GM12891 (cell line): ENCODE results near the gene SOSTDC1.
"Not testable (repeated sequence)": the region's sequence is repeated elsewhere in the genome, so short reads cannot be mapped to it uniquely, and the experiment has no call there.

Experiments used
- DNase-seq: peaks from one replicate; pipeline ENCODE4 v3.0.0; 2011; ENCODE audit warnings: low spot score; ENCODE audit not compliant: insufficient read length
- FAIRE-seq: peaks from 2 replicates; lab custom pipeline; 2011; peaks lifted over from hg19 to GRCh38; lab: Jason Lieb, UNC
- PAX5 ChIP-seq: IDR thresholded peaks from 2 replicates; pipeline ENCODE4 v1.6.1; 2011; ENCODE audit warnings: low read length, moderate library complexity, mild to moderate bottlenecking; ENCODE audit not compliant: insufficient read depth, severe bottlenecking
- POLR2A ChIP-seq: IDR thresholded peaks from 2 replicates; pipeline ENCODE4 v1.6.1; 2011; ENCODE audit warnings: low read depth, low read length, control low read depth
- POLR2AphosphoS5 ChIP-seq: IDR thresholded peaks from 2 replicates; pipeline ENCODE4 v1.6.1; 2011; ENCODE audit warnings: low read depth, low read length, control low read depth
- POU2F2 ChIP-seq: IDR thresholded peaks from 2 replicates; pipeline ENCODE4 v1.6.1; 2011; ENCODE audit warnings: low read depth, mild to moderate bottlenecking, control low read depth, low read length, moderate library complexity
- SPI1 ChIP-seq: IDR thresholded peaks from 2 replicates; pipeline ENCODE4 v1.6.1; 2011; ENCODE audit warnings: low read depth, low read length, control low read depth
- TAF1 ChIP-seq: IDR thresholded peaks from 2 replicates; pipeline ENCODE4 v1.6.1; 2011; ENCODE audit warnings: low read depth, low read length, control low read depth

The SOSTDC1 gene

GRCh38 chr7:16463949-16464715 is 1.4 kb downstream of the SOSTDC1 start:
- FAIRE-seq, result no peak
- no peak for DNase-seq
- no peak for TF ChIP-seq POLR2AphosphoS5
- no peak for TF ChIP-seq POLR2A
- TF ChIP-seq SPI1, result no peak

DNA sequence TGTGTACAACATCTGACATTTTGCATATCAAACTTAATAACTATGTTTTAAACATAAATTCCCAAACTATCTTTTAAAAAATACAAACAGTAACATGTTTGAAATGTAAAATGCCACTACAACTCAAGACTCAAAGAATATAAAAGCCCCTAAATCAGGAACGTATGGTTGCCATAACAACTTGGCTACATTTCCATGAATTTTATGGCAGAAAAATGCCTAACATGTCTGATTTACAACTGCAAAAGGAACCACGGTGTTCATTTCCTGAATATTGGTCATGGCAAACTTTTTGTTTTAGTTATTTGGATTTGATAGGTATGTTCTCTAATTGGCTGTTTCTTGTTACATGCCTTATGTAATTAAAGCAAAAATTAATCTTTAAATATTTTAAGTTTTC is 2.0 kb downstream of the SOSTDC1 start:
- DNase-seq, result no peak

GRCh38 chr7:16462431-16462889 is 3.1 kb downstream of the SOSTDC1 start:
- FAIRE-seq, result no peak
- no peak for TF ChIP-seq POLR2A
- no peak for TF ChIP-seq PAX5
- no peak for TF ChIP-seq SPI1
- TF ChIP-seq POU2F2, result no peak
- no peak for TF ChIP-seq TAF1
- no peak for TF ChIP-seq POLR2AphosphoS5
- no peak for DNase-seq

More for the DNA sequence above, 2.0 kb downstream of the SOSTDC1 start:
- no peak for FAIRE-seq
- TF ChIP-seq POLR2AphosphoS5 (no peak), PAX5 (no peak), POLR2A (no peak), TAF1 (no peak), POU2F2 (no peak), SPI1 (no peak)

DNA sequence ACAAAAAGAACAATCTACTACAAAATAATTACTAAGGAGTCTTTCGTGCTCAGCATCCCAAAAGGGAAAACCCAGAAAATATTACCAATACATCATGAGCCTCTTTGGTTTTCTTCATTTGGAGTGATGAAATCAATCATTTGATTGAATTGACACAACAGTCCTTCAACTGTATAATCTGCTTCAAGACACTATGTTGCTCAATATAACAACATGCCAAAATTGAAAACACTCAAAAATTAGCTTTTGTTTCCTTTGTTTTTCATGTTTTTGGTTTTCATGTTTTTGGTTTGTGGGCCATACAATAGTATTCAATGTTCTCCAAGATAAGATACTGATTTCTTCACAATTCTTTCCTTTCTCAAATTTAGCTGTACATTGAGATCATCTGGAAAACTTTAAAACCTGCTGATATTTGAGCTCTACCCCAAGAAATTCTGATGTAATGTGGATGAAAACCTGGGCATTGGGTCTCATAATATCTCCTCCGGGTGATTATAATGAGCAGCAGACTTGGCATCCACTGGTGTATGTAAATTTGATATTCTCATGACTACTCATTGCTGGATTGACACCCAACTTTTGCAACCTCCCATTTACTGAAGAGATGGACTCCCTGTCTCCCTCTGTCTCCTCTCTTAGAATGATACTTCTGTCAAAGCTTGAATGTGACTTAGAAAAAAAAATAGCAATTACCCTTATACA is 4.6 kb downstream of the SOSTDC1 start:
- FAIRE-seq (no peak), DNase-seq (no peak)
- no peak for TF ChIP-seq POU2F2
- TF ChIP-seq TAF1, result no peak
- no peak for TF ChIP-seq SPI1
- TF ChIP-seq POLR2AphosphoS5, result no peak
- no peak for TF ChIP-seq PAX5
- TF ChIP-seq POLR2A, result no peak

- FAIRE-seq, result not testable (repeated sequence)
Observed at GRCh38 chr7:16456303-16456702, 9.2 kb downstream of the SOSTDC1 start.

GRCh38 chr7:16455591-16455990 is 9.9 kb downstream of the SOSTDC1 start:
- no peak for FAIRE-seq
- DNase-seq, result no peak
- TF ChIP-seq POLR2A, result no peak
- TF ChIP-seq POLR2AphosphoS5, result no peak
- TF ChIP-seq TAF1, result no peak
- TF ChIP-seq PAX5, result no peak
- TF ChIP-seq SPI1, result no peak
- TF ChIP-seq POU2F2, result no peak

More at GRCh38 chr7:16456303-16456702, 9.2 kb downstream of the SOSTDC1 start:
- not testable (repeated sequence) for DNase-seq

GRCh38 chr7:16450366-16450765 is 15.2 kb downstream of the SOSTDC1 start:
- TF ChIP-seq PAX5 (no peak), POU2F2 (no peak), POLR2AphosphoS5 (no peak), TAF1 (no peak), POLR2A (no peak), SPI1 (no peak)
- DNase-seq (no peak), FAIRE-seq (no peak)

- FAIRE-seq, result no peak
- no peak for TF ChIP-seq POLR2AphosphoS5
- TF ChIP-seq POU2F2, result no peak
- no peak for TF ChIP-seq TAF1
- no peak for TF ChIP-seq SPI1
- no peak for TF ChIP-seq PAX5
- no peak for TF ChIP-seq POLR2A
- DNase-seq, result no peak
Observed at GRCh38 chr7:16447876-16448275, 17.7 kb downstream of the SOSTDC1 start.

DNA sequence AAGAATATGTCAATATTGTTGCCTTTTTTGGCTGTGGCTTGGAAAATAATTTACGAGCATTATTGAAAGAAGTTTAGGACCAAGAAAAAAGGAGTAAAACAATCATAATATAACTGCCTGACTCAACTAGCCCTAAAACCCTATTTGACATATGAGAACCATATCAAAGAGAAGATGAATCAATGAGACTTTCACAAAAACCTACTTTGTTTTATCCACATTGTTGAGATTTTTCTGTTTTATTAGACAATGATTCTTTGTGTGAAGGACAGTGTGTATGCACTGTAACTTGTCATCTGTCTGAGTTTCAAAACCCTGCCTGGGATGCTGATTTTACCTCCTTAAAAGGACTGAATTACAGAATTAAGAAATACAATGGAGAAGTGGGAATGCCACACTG is 19.0 kb downstream of the SOSTDC1 start:
- no peak for FAIRE-seq
- TF ChIP-seq POLR2AphosphoS5 (no peak), POLR2A (no peak), SPI1 (no peak), POU2F2 (no peak), TAF1 (no peak), PAX5 (no peak)
- DNase-seq, result no peak

DNA sequence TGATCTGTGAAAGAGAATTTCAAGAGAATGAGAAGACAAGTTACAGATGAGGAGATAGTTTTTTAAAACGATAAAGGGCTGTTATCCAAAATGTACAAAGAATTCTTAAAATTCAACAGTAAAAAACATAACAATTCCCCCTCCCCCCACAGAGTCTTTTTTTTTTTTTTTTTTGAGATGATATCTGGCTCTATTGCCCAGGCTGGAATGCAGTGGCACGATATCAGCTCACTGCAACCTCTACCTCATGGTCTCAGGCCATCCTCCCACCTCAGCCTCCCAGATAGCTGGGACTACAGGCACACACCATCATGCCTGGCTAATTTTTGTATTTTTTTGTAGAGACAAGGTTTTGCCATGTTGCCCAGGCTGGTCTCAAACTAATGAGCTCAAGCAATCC is 21.7 kb downstream of the SOSTDC1 start:
- not testable (repeated sequence) for FAIRE-seq, DNase-seq

DNA sequence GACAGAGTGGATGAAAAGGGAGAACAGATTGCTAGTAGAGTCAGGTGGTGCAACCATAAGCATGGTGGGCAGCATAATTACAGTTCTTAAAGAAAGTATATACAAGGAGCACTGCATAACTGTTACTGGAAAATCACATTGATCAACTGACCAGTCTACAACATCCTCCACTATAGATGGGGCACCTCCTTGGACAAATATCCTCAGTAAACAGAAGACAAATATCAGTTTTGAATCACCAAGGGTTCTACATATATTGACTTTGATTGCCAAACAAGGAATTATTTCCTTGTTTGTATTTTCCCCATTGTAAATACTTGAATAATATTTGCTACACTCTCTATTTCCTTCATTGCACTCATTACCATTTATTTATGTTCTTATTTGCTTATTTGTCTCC is 26.6 kb downstream of the SOSTDC1 start:
- TF ChIP-seq POLR2AphosphoS5 (no peak), SPI1 (no peak), POLR2A (no peak), TAF1 (no peak), PAX5 (no peak), POU2F2 (no peak)
- FAIRE-seq (no peak), DNase-seq (no peak)
